K562 (cell line): ENCODE results near the gene DEDD. TPM values are rescaled to one million over a fixed set of nuclear protein-coding genes. Genes with fewer than 3 reads are reported as not detected.
A peak's percentile ranks its signal among the peaks of the same experiment; 100 is the strongest.

ENCODE experiments used
- ARID2 ChIP-seq: fragments of 450-650 bp; IDR thresholded peaks from 2 replicates; pipeline ENCODE4 v1.6.1; 2017; ENCODE audit warnings: antibody characterized with exemption, mild to moderate bottlenecking
- ARID4B ChIP-seq: sonication (generic); formaldehyde crosslinking; IDR thresholded peaks from 2 replicates; pipeline ENCODE4 v1.8.0; 2022; ENCODE audit warnings: mild to moderate bottlenecking, missing genetic modification reagents
- CCAR2 ChIP-seq: fragments of 200-400 bp; formaldehyde crosslinking; IDR thresholded peaks from 2 replicates; pipeline ENCODE4 v1.6.1; 2017; ENCODE audit warnings: mild to moderate bottlenecking, low read depth, low read length
- DLX4 ChIP-seq: fragments of 250-450 bp; sonication (Bioruptor Pico); IDR thresholded peaks from 2 replicates; pipeline ENCODE4 v1.6.1; 2021; ENCODE audit warnings: mild to moderate bottlenecking
- DNMT1 ChIP-seq: fragments of 450-650 bp; IDR thresholded peaks from 2 replicates; pipeline ENCODE4 v1.6.1; 2016; ENCODE audit warnings: antibody characterized with exemption, mild to moderate bottlenecking
- ELK3 ChIP-seq: fragments of 450-650 bp; formaldehyde crosslinking; IDR thresholded peaks from 2 replicates; pipeline ENCODE4 v1.4.0; 2020; ENCODE audit warnings: mild to moderate bottlenecking
- HMGN3 ChIP-seq: IDR thresholded peaks from 2 replicates; pipeline ENCODE4 v1.6.1; 2011; ENCODE audit warnings: borderline replicate concordance, low read depth, mild to moderate bottlenecking, mixed read lengths, low read length; ENCODE audit not compliant: insufficient read length; ENCODE audit errors: extremely low read depth
- HSF4 ChIP-seq: fragments of 250-450 bp; sonication (Bioruptor Pico); IDR thresholded peaks from 2 replicates; pipeline ENCODE4 v2.1.2; 2022; ENCODE audit warnings: mild to moderate bottlenecking, moderate library complexity, borderline replicate concordance
- KDM1A ChIP-seq, 2 experiments: fragments of 450-650 bp; IDR thresholded peaks; 2 replicates each; pipeline ENCODE4 v1.6.1; 2016; ENCODE audit warnings: mild to moderate bottlenecking in 2 of 2
- MAFF ChIP-seq: IDR thresholded peaks from 2 replicates; pipeline ENCODE4 v1.6.1; 2012; ENCODE audit warnings: low read length, improper control_type of control experiment
- MAX ChIP-seq: sonication (generic); formaldehyde crosslinking; IDR thresholded peaks from 2 replicates; pipeline ENCODE4 v1.9.0; 2022; ENCODE audit warnings: mild to moderate bottlenecking, missing genetic modification reagents
- MCM5 ChIP-seq: fragments of 450-650 bp; IDR thresholded peaks from 2 replicates; pipeline ENCODE4 v1.6.1; 2016; ENCODE audit warnings: low read depth
- MEF2D ChIP-seq: conservative IDR thresholded peaks from 2 replicates; pipeline ENCODE4 v1.6.1; 2016; ENCODE audit warnings: low read depth, missing genetic modification characterization, missing compliant biosample characterization
- MYNN ChIP-seq, 2 experiments: sonication (generic); formaldehyde crosslinking in 1 of 2; IDR thresholded peaks; 2 replicates each; pipeline versions ENCODE4 v1.5.0 to v1.6.1; 2016 to 2020; ENCODE audit warnings: antibody characterized with exemption in 1 of 2, missing genetic modification reagents in 1 of 2
- U2AF2 ChIP-seq: fragments of 200-400 bp; formaldehyde crosslinking; optimal IDR thresholded peaks from 2 replicates; pipeline ENCODE3; 2017; ENCODE audit warnings: low read depth, mild to moderate bottlenecking, low read length
- ZBTB43 ChIP-seq: sonication (generic); formaldehyde crosslinking; IDR thresholded peaks from 2 replicates; pipeline ENCODE4 v1.8.0; 2023; ENCODE audit warnings: mild to moderate bottlenecking, missing genetic modification reagents
- ZNF398 ChIP-seq: fragments of 250-450 bp; sonication (Bioruptor Pico); IDR thresholded peaks from 2 replicates; pipeline ENCODE4 v1.8.0; 2021; ENCODE audit warnings: moderate library complexity, mild to moderate bottlenecking, inconsistent platforms
- polyA plus RNA-seq, 8 experiments: library from polyadenylated mRNA; depleted of rRNA in 4 of 8; stranded (reverse) in 5 of 8; unstranded in 3 of 8; fragments of >200 nt; fragmentation: Nextera tagmentation in 2 of 8; fragmentation: Illumina TruSeq in 1 of 8; extraction: Ambion mirVana in 2 of 8; extraction: Trizol in 1 of 8; gene quantifications; 2 replicates each; pipeline versions ENCODE4 v1.2.1 to v1.2.3, GENCODE V29; 2011 to 2014; ENCODE audit warnings: inconsistent platforms in 1 of 8, missing spikeins in 1 of 8
- total RNA-seq, 7 experiments: library from RNA; depleted of rRNA in 6 of 7; stranded (reverse); fragments of >200 nt in 6 of 7; fragmentation: Illumina TruSeq in 2 of 7; extraction: Trizol in 2 of 7; gene quantifications; 2 replicates each; pipeline versions ENCODE4 v1.2.1 to v1.2.3, GENCODE V29; 2011 to 2021; ENCODE audit warnings: low replicate concordance in 1 of 7

The DEDD gene
- total and polyA plus RNA-seq, 9 of the 15 experiments (the other 6 are each of a cell fraction or from before 2014, with no cell fraction given): 11.6 to 41.0 (median 16.8) TPM

GRCh38 chr1:161177112-161177935, 44.9 kb upstream of the DEDD start, which contains the start of gene B4GALT3 (continued):
- TF ChIP-seq ARID4B (peak; percentile 83), HSF4 (CRISPR knock-in tag) (no peak), U2AF2 (no peak), KDM1A (IDR thresholded peaks at IDR 0.05) (peak in 1 of 2 experiments; percentile 22; a peak in 1 of 4 replicates), MYNN (IDR thresholded peaks at IDR 0.05) (no peak), MYNN (CRISPR knock-in tag; IDR thresholded peaks at IDR 0.05) (no peak), ARID2 (no peak), ZBTB43 (no peak), DNMT1 (no peak), HMGN3 (peak; percentile 72), MCM5 (no peak), DLX4 (CRISPR knock-in tag) (no peak), ELK3 (CRISPR knock-in tag) (no peak), MAX (CRISPR knock-in tag) (peak; percentile 96), ZNF398 (CRISPR knock-in tag) (no peak), MEF2D (tag) (no peak), MAFF (no peak), CCAR2 (no peak)
